ENCODE data around the gene WRAP53.

DNA sequence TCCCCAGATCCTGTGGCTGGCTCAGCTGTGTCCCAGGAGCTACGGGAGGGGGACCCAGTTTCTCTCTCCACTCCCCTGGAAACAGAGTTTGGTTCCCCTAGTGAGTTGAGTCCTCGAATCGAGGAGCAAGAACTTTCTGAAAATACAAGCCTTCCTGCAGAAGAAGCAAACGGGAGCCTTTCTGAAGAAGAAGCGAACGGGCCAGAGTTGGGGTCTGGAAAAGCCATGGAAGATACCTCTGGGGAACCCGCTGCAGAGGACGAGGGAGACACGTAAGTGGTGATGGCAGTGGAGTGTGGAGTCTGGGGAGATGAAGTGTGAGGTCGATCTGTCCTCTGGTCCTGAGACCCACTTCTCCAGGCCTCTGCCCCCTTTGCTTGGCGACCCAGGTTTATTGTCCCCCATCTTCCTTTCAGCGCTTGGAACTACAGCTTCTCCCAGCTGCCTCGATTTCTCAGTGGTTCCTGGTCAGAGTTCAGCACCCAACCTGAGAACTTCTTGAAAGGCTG, 585 bp downstream of the WRAP53 start:
- TF ChIP-seq, protein P1, sequence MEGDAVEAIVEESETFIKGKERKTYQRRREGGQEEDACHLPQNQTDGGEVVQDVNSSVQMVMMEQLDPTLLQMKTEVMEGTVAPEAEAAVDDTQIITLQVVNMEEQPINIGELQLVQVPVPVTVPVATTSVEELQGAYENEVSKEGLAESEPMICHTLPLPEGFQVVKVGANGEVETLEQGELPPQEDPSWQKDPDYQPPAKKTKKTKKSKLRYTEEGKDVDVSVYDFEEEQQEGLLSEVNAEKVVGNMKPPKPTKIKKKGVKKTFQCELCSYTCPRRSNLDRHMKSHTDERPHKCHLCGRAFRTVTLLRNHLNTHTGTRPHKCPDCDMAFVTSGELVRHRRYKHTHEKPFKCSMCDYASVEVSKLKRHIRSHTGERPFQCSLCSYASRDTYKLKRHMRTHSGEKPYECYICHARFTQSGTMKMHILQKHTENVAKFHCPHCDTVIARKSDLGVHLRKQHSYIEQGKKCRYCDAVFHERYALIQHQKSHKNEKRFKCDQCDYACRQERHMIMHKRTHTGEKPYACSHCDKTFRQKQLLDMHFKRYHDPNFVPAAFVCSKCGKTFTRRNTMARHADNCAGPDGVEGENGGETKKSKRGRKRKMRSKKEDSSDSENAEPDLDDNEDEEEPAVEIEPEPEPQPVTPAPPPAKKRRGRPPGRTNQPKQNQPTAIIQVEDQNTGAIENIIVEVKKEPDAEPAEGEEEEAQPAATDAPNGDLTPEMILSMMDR (IDR thresholded peaks at IDR 0.05; ENCODE audit: poor library complexity), result no peak
- TF ChIP-seq EZH2 (IDR thresholded peaks at IDR 0.05; ENCODE audit: borderline replicate concordance), result no peak

Data from hepatocyte (in vitro differentiated cells).